GM12873 (cell line): ENCODE results near the gene UBL4A.

Experiments
- TF ChIP-seq, protein P1 (sequence below): IDR thresholded peaks from 2 replicates; pipeline ENCODE4 v1.5.1; 2012; ENCODE audit warnings: low read depth, mild to moderate bottlenecking, moderate library complexity, low read length, control low read depth; ENCODE audit not compliant: insufficient read depth; ENCODE audit errors: missing control alignments

UBL4A gene

DNA sequence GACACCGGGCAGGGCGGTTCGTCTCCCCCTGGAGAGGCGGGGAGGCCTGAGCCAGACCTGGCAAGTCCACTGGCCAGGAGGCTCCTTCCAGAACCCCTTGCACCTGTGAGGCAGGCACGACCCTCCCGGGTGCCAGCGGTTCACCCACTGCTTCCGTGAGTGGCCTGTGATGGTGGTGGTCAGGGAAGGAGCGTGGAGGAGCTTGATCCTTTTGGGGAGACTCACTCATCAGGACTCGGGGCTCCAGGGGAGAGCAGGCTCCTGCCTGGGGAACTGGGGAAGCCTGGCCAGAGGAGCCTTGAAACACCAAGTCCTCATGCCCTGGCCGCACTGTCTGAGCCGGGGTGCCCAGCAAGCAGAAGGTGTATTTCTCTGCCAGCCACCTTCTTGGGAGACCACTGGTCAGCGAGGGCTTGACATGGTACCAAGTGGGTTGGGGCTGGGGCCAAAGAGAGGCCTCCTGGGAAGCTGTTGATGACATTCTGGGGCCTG lies 41.6 kb downstream of the UBL4A start:
- TF ChIP-seq, protein P1, sequence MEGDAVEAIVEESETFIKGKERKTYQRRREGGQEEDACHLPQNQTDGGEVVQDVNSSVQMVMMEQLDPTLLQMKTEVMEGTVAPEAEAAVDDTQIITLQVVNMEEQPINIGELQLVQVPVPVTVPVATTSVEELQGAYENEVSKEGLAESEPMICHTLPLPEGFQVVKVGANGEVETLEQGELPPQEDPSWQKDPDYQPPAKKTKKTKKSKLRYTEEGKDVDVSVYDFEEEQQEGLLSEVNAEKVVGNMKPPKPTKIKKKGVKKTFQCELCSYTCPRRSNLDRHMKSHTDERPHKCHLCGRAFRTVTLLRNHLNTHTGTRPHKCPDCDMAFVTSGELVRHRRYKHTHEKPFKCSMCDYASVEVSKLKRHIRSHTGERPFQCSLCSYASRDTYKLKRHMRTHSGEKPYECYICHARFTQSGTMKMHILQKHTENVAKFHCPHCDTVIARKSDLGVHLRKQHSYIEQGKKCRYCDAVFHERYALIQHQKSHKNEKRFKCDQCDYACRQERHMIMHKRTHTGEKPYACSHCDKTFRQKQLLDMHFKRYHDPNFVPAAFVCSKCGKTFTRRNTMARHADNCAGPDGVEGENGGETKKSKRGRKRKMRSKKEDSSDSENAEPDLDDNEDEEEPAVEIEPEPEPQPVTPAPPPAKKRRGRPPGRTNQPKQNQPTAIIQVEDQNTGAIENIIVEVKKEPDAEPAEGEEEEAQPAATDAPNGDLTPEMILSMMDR, result no peak

DNA sequence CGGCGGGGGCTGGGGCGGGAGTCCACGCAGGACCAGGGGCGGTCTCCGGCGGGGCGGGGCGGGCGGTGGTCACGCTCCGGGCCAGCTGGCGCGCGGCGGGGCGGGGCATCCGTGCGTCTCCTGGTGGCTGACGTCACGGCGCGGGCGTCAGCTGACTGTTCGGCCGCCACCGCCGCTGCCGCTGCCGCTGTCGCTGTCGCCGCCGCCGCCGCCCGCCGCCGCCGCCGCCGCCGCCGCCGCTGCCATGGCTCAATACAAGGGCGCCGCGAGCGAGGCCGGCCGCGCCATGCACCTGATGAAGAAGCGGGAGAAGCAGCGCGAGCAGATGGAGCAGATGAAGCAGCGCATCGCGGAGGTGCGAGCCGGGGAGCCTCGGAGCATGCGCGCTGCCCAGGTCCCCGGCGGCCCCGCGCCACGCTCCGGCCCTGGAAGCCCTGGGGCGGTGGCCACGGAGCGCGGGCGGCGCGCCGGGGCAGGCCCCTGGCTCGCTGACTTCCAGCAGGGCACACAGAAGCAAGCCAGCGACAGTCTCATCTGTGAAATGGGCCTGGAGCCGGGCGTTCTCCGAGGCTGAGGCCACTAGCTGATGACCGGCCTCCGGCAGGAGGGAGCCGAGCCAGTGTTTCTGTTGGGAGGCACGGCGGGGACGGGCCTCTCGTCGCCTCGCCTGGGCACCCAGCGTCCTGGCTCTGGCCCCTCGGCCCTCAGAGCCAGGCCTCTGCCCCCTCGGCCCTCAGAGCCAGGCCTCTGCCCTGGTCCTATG lies 42.2 kb downstream of the UBL4A start, which contains the start of gene FAM50A:
TSS of gene FAM50A (plus strand) at position 150 of the 763 bp plus-strand sequence. CDS start at position 245, 95 bp downstream.
- TF ChIP-seq, protein P1, result peak; percentile 3

DNA sequence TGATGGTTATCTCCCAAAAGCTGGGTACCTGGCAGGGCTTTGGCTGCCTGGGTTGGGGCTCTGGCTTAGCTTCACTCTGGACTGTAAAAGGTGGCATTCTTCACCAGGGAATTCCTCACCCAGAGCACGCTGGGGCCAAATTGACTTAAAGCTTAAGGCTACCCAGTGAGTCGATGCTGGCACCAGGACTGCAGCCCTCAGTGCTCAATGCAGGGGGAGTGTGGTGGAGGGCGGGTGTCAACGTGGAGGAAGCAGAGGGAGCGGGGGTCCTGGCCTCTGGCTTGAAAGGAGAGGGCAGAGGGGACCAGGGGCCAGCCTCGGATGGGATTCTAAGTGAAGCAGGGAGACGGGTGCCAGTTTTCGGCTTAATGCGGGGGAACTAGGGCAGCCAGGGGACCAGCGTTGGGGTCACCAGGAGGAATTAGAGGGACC lies 42.9 kb downstream of the UBL4A start:
- TF ChIP-seq, protein P1, result no peak

DNA sequence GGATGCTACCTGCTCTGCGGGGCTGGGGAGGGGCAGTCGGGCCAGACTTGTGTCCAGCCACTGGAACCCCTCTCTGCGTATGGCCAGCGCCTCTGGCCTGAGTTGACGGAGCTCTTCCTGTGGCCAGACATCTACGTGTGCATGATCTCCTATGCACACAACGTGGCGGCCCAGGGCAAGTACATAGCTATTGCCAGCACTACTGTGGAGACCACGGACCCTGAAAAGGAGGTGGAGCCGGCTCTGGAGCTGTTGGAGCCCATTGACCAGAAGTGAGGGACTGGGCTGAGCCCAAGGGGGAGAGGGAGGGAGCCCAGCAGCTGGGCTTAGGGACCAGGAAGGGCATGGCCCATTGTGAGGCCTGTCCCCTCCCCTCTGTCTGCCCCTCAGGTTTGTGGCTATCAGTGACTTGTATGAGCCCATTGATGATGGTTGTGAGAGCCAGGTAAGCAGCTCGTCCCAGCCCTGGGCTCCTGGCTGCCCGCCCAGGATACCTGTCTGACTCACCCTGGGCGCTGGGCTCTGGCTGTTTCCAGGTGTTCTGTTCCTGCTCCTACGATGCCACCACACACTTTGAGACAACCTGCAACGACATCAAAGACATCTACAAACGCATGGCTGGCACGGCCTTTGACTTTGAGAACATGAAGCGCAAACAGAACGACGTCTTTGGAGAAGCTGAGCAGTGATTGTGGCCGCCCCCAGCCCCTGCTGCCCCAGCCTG lies 44.3 kb downstream of the UBL4A start:
- TF ChIP-seq, protein P1, result no peak

DNA sequence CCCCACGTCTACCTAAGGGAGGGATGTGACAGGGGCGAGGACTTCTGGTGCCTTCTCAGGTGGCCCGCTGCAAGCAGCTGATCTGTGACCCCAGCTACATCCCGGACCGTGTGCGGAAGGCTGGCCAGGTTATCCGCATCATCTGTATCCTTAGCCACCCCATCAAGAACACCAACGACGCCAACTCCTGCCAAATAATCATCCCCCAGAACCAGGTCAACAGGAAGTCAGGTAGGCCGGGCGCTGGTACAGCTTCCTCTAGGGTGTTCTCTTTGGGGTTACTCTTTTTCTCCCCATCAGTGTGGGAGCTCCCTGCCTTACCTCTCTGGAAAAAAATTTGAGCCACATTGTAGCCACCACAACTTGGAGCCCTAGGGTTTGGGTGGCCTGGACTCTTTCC lies 44.9 kb downstream of the UBL4A start:
- TF ChIP-seq, protein P1, result no peak

DNA sequence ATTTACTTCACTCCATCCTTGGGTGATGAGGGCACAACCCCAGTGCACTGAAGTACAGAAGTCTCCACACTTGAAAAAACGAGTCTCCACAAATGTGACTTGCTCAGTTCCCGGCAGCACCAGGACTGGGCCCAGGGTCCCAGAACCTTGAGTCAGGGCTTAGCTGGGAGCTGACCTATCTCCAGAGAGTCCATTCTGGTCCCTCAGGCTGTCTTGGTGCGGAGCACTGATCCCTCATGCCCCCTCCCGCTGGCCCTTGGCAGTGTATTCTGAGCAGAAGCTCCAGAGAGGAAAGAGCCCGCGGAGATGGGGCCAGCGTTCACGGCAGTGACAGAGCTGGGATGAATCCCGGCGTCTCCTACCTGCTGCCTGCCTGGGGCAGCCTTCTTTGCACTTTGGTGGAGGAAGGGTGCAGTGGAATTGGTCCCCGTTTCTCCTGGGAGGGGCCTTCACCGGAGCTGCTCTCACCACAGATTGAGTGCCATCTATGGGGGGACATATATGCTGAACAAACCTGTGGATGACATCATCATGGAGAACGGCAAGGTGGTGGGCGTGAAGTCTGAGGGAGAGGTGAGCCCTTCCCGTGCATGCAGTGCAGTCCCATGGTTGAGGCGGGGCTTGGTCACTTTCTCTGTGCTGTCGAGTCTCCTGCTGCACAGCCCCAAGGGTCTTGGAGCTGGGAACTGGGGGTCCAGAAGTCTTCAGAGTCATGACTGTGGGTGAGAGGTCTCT lies 45.6 kb downstream of the UBL4A start:
- TF ChIP-seq, protein P1, result no peak
